ENCODE results near the gene PANK4. TPM values are rescaled to one million over a fixed set of nuclear protein-coding genes. Genes with fewer than 3 reads are reported as not detected.

The PANK4 gene
- total and polyA plus RNA-seq, 2 of the 8 experiments (the other 6 are each of a cell fraction or from before 2014, with no cell fraction given), result 20.1 to 29.7 TPM

DNA sequence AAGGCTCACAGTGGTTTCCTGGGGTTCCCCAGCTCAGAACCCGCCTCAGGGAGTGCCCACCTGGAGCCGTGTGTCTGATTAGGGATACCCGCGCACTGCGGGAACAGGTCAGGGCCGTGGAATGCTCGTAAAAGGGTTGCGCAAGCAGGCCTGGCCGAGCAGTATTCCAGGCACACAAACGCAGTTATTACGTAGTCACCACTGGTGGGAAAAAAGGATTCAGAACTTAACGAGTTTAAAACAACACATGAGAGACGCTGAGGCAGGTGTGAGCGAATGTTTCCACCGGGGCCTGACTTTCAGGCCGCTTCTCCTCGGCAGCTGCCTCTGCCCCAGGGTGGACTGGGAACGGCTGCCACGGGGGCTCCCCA, 32.1 kb downstream of the PANK4 start:
- no peak overlapping the region for H3K9ac ChIP-seq (replicated peaks in 1 of 4; ENCODE audit: extremely low read depth in 1 of 4, low read depth in 3 of 4, low read length in 3 of 4)
- CTCF ChIA-PET (ENCODE audit: partially characterized antibody), result interaction anchor here (1.0 to 1.8 kb wide), 5 partner anchors 13 to 855 kb away, joined by 3 to 7 read pairs (median 3); no protein-coding TSS in a partner anchor

More for the DNA sequence above, 32.1 kb downstream of the PANK4 start:
- no peak overlapping the region for H4K8ac ChIP-seq (ENCODE audit: extremely low read depth, insufficient read depth, low read length)
- TF ChIP-seq TAF1 (IDR thresholded peaks at IDR 0.05; ENCODE audit: low read depth, low read length) (no peak), HDAC2 (IDR thresholded peaks at IDR 0.05; ENCODE audit: borderline replicate concordance in 1 of 2, low read depth in 2 of 2, low read length in 2 of 2) (no peak), CEBPB (IDR thresholded peaks at IDR 0.05; ENCODE audit: low read depth, low read length) (peak; percentile 85), JUND (IDR thresholded peaks at IDR 0.05; ENCODE audit: low read length) (no peak), HDAC6 (IDR thresholded peaks at IDR 0.05; ENCODE audit: low read depth, low read length) (no peak), GTF2F1 (IDR thresholded peaks at IDR 0.05; ENCODE audit: borderline replicate concordance, low read depth, low read length) (no peak), PHF8 (conservative IDR thresholded peaks at IDR 0.05; ENCODE audit: low read depth, low read length) (no peak)
- TF ChIP-seq, protein P1, sequence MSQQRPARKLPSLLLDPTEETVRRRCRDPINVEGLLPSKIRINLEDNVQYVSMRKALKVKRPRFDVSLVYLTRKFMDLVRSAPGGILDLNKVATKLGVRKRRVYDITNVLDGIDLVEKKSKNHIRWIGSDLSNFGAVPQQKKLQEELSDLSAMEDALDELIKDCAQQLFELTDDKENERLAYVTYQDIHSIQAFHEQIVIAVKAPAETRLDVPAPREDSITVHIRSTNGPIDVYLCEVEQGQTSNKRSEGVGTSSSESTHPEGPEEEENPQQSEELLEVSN (IDR thresholded peaks at IDR 0.05), result no peak
- H3K79me1 ChIP-seq (ENCODE audit: low read depth, low read length), result no peaks in the 10 kb centered on the region
- H3K27me3 ChIP-seq (replicated peaks in 1 of 4; ENCODE audit: control insufficient read depth in 3 of 4, extremely low read depth in 1 of 4, insufficient read depth in 3 of 4, low read length in 3 of 4), result peaks cover 0 to 14% (median 3%) of the 10 kb centered on the region in 4 experiments; a peak in 3 of 7 replicates
- no peak overlapping the region for H4K91ac ChIP-seq (replicated peaks; ENCODE audit: insufficient read length, low read length)
- H3K4ac ChIP-seq (replicated peaks; ENCODE audit: insufficient read length, low read depth, low read length), result no peak overlapping the region
- POLR2A ChIA-PET (ENCODE audit: partially characterized antibody), result interaction anchor here (0.7 kb wide), 1 partner anchor 47 kb away, joined by 3 read pairs; no protein-coding TSS in a partner anchor
- no peak overlapping the region for H2BK20ac ChIP-seq (ENCODE audit: low read length)
- no peaks in the 10 kb centered on the region for H4K20me1 ChIP-seq (replicated peaks in 1 of 2; ENCODE audit: control insufficient read depth in 1 of 2, insufficient read depth in 2 of 2, low read length in 2 of 2)
- peaks cover 0 to 2% of the 10 kb centered on the region in 2 experiments; a peak in 1 of 4 replicates for H3K9me3 ChIP-seq (ENCODE audit: insufficient read depth in 2 of 2, low read depth in 1 of 2, low read length in 1 of 2)
- 87% methylated on average over 16 of the region's 19 CpGs; no CpG with 5 or more reads in 1 of the 2 experiments for WGBS, 2 experiments (ENCODE audit: extremely low coverage in 1 of 2, insufficient coverage in 1 of 2, insufficient read length in 1 of 2, insufficient replicate concordance in 2 of 2, low coverage in 1 of 2, low lambda C conversion rate in 2 of 2, missing lambda C conversion rate in 1 of 2)
- H2BK12ac ChIP-seq (ENCODE audit: low read depth, low read length), result no peak overlapping the region
- FAIRE-seq (no peak), DNase-seq (ENCODE audit: low read depth in 1 of 2, low spot score in 2 of 2) (no peak)
- H3K14ac ChIP-seq (ENCODE audit: insufficient read length), result no peak overlapping the region
- H3K56ac ChIP-seq (replicated peaks; ENCODE audit: insufficient read length, low read depth, low read length), result no peak overlapping the region
- no peak overlapping the region for H3K27ac ChIP-seq (ENCODE audit: low read depth, low read length)
- no peak overlapping the region for H2BK5ac ChIP-seq (ENCODE audit: low read depth, low read length)
- H2AK5ac ChIP-seq (ENCODE audit: low read depth, low read length), result no peak overlapping the region
- no peak overlapping the region for H3K18ac ChIP-seq (ENCODE audit: extremely low read depth, low read length)
- H3K23me2 ChIP-seq (ENCODE audit: low read depth, low read length), result no peaks in the 10 kb centered on the region
- H3K4me1 ChIP-seq (replicated peaks in 1 of 4; ENCODE audit: control insufficient read depth in 3 of 4, insufficient read depth in 4 of 4, low read length in 3 of 4), result no peaks in the 10 kb centered on the region
- H3K4me2 ChIP-seq (ENCODE audit: insufficient read depth in 1 of 2, low read depth in 2 of 2, low read length in 2 of 2), result no peak overlapping the region
- H4K5ac ChIP-seq (ENCODE audit: insufficient read length, low read depth, low read length), result no peak overlapping the region
- H3K4me3 ChIP-seq (ENCODE audit: extremely low read depth in 1 of 4, insufficient read depth in 2 of 4, low read depth in 3 of 4, low read length in 4 of 4), result no peak overlapping the region
- H2BK15ac ChIP-seq (ENCODE audit: low read length), result no peak overlapping the region
- no peak overlapping the region for H2AFZ ChIP-seq (ENCODE audit: low read length)
- H2BK120ac ChIP-seq (replicated peaks; ENCODE audit: low read depth, low read length), result no peak overlapping the region
- H3K79me2 ChIP-seq (ENCODE audit: control insufficient read depth in 1 of 2, insufficient read depth in 2 of 2, low read length in 2 of 2), result no peaks in the 10 kb centered on the region
- no peaks in the 10 kb centered on the region for H3K36me3 ChIP-seq (ENCODE audit: control insufficient read depth in 2 of 4, insufficient read depth in 4 of 4, low read length in 3 of 4)
- no peak overlapping the region for H3K23ac ChIP-seq (ENCODE audit: insufficient read length)

All from H1 (cell line).